Gastrocnemius medialis (tissue), 4 donors: ENCODE data around the gene SESTD1. TPM values are rescaled to one million over a fixed set of nuclear protein-coding genes. Genes with fewer than 3 reads are reported as not detected.
A peak's percentile ranks its signal among the peaks of the same experiment; 100 is the strongest.

Experiments
- ATAC-seq, 2 donors: fragments of 150-250 bp; one replicate each; pipeline ENCODE4 v1.9.1; 2016
- DNase-seq, 2 donors: peaks; one replicate each; pipeline ENCODE4 v3.0.0-alpha.2; 2019
- H3K27ac ChIP-seq, 4 donors: fragments of 200-600 bp; sonication (generic); 1 replicate in 1 of 4; 2 replicates in 3 of 4; pipeline ENCODE4 v1.5.1; 2016 to 2018; ENCODE audit warnings: mild to moderate bottlenecking in 2 of 4, moderate library complexity in 1 of 4
- H3K27me3 ChIP-seq, 3 donors: fragments of 200-600 bp; sonication (generic) in 2 of 3; 1 replicate in 1 of 3; 2 replicates in 2 of 3; pipeline versions ENCODE4 v1.5.1 to v1.6.0; 2016 to 2019; ENCODE audit warnings: mild to moderate bottlenecking in 1 of 3, moderate library complexity in 1 of 3
- H3K36me3 ChIP-seq, 2 donors: fragments of 200-600 bp; sonication (generic) in 1 of 2; one replicate each; pipeline ENCODE4 v1.5.1; 2017 to 2018
- H3K4me1 ChIP-seq, 2 donors: fragments of 200-600 bp; sonication (generic) in 1 of 2; one replicate each; pipeline ENCODE4 v1.5.1; 2016 to 2017; ENCODE audit warnings: mild to moderate bottlenecking in 2 of 2
- H3K4me3 ChIP-seq, 4 donors: fragments of 200-600 bp; sonication (generic) in 3 of 4; 1 replicate in 1 of 4; 2 replicates in 3 of 4; pipeline ENCODE4 v1.5.1; 2016 to 2019; ENCODE audit warnings: mild to moderate bottlenecking in 2 of 4
- H3K9me3 ChIP-seq, 3 donors: fragments of 200-600 bp; sonication (generic) in 2 of 3; 1 replicate in 1 of 3; 2 replicates in 2 of 3; pipeline ENCODE4 v1.5.1; 2016 to 2019
- CTCF ChIP-seq, 5 experiments: fragments of 450-650 bp in 3 of 5; fragments of 200-600 bp in 2 of 5; sonication (generic) in 2 of 5; IDR thresholded peaks in 4 of 5; conservative IDR thresholded peaks in 1 of 5; 1 replicate in 4 of 5; 2 replicates in 1 of 5; pipeline ENCODE4 v1.5.1; 2016 to 2019; ENCODE audit warnings: antibody characterized with exemption in 5 of 5, mild to moderate bottlenecking in 3 of 5, moderate library complexity in 3 of 5
- POLR2A ChIP-seq, 2 donors: fragments of 450-650 bp; IDR thresholded peaks; one replicate each; pipeline ENCODE4 v1.6.1; 2017; ENCODE audit warnings: antibody characterized with exemption in 2 of 2, mild to moderate bottlenecking in 2 of 2, moderate library complexity in 2 of 2
- in situ Hi-C, 4 donors: fragments of 200-750 bp; cut with MboI; loops; one replicate each; pipeline versions ENCODE4 v1.15.0 to v1.8.0; 2017; ENCODE audit warnings: low sequenced_read_pairs in 4 of 4
- intact Hi-C: fragments of 100-400 bp; cut with DNase I; formaldehyde crosslinking; loops from one replicate; pipeline ENCODE4 v1.15.1; 2023; ENCODE audit warnings: low total_unique reads
- total RNA-seq, 4 donors: library from RNA; depleted of rRNA; stranded (reverse); fragments of >200 nt; gene quantifications; one replicate each; pipeline versions ENCODE4 v1.1.0 to v1.2.3, GENCODE V29; 2016

The SESTD1 gene
- total RNA-seq, 4 donors from 2014 or later, result 4.1 to 11.0 (median 8.6) TPM

DNA sequence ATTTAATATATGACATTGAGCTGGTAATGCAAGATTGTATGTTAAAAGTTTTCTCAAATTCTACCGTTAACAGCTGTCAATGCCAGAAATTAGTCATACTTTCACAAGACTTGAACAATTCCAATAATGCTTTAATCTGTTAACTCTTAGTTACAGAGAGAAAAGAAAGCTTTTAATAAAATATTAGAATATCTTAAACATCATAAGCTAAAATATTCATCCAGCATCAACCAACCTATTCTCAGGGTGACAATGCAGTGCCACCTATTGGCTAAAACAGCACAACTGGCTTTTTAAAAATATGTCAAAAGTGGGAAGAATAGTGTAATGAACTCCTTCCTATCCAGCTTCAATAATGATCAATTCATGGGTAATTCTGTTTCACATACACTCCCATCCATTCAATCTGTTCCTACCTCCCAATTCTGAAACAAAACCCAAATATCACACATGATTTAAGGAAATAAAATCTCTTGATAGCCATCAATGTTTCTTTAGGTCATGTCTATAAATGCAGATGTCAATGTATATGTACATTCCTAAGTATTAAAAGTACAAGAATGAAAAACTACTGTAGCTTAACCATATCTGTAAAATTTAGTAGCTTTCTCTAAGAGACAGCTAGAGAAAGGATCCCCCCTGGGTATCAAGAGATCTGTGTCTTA lies 134.9 kb downstream of the SESTD1 start:
- in situ Hi-C loops, result no loop called here

DNA sequence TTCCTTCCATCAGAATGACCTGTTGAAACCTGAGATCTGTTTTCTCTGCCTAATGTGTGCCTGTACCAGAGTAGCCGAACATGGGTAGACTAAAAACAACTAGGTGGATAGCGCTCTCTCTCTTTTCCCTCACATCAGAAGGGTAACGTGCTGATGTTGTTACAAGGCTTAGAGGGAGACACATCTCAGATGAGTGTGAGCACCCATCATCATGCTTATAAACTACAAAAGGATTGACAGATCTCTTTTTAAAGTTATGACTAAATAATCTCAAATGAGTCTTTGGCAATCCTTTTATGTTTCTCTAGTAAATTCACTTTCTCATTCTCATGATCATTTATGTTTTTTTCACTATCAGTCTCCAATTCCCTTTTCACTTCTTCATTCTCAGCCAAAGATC lies 139.2 kb downstream of the SESTD1 start:
- no peak overlapping the region for H3K27ac ChIP-seq
- DNase-seq, result no peak
- H3K4me1 ChIP-seq, result no peaks in the 10 kb centered on the region
- intact Hi-C loops, result loop anchor here (10.0 kb wide), 1 partner anchor 211 kb away; no protein-coding TSS in a partner anchor
- no peaks in the 10 kb centered on the region for H3K9me3 ChIP-seq
- in situ Hi-C loops, result no loop called here
- no peaks in the 10 kb centered on the region for H3K27me3 ChIP-seq
- no peak overlapping the region for H3K4me3 ChIP-seq
- ATAC-seq, result no peak
- TF ChIP-seq POLR2A (IDR thresholded peaks at IDR 0.05) (no peak), CTCF (IDR thresholded peaks at IDR 0.05 in 4 of 5, conservative IDR thresholded peaks at IDR 0.05 in 1 of 5) (no peak)
- peaks cover 0 to 19% of the 10 kb centered on the region in 2 donors for H3K36me3 ChIP-seq

More for the DNA sequence above, 134.9 kb downstream of the SESTD1 start:
- Histone ChIP-seq H3K27ac (no peak overlapping the region), H3K4me3 (no peak overlapping the region), H3K9me3 (no peaks in the 10 kb centered on the region), H3K36me3 (no peaks in the 10 kb centered on the region), H3K4me1 (no peaks in the 10 kb centered on the region), H3K27me3 (no peaks in the 10 kb centered on the region)
- ATAC-seq (no peak), DNase-seq (no peak)
- TF ChIP-seq CTCF (IDR thresholded peaks at IDR 0.05 in 4 of 5, conservative IDR thresholded peaks at IDR 0.05 in 1 of 5) (peak in 3 of 5 experiments; percentile 15 to 60 (median 47)), POLR2A (IDR thresholded peaks at IDR 0.05) (no peak)
- intact Hi-C loops, result loop anchor here (10.0 kb wide), 1 partner anchor 215 kb away; no protein-coding TSS in a partner anchor

GRCh38 chr2:179124282-179124681 lies 140.3 kb downstream of the SESTD1 start:
- no peaks in the 10 kb centered on the region for H3K27me3 ChIP-seq
- intact Hi-C loops (loop anchor here (10.0 kb wide), 1 partner anchor 209 kb away; no protein-coding TSS in a partner anchor), in situ Hi-C loops (no loop called here)
- no peak overlapping the region for H3K27ac ChIP-seq
- no peaks in the 10 kb centered on the region for H3K9me3 ChIP-seq
- ATAC-seq, result no peak
- TF ChIP-seq POLR2A (IDR thresholded peaks at IDR 0.05), result no peak
- no peak for TF ChIP-seq CTCF (IDR thresholded peaks at IDR 0.05 in 4 of 5, conservative IDR thresholded peaks at IDR 0.05 in 1 of 5)
- no peak for DNase-seq
- H3K4me3 ChIP-seq, result no peak overlapping the region
- no peaks in the 10 kb centered on the region for H3K4me1 ChIP-seq
- H3K36me3 ChIP-seq, result peaks cover 0 to 22% of the 10 kb centered on the region in 2 donors

GRCh38 chr2:179123272-179123662 lies 141.4 kb downstream of the SESTD1 start:
- Histone ChIP-seq H3K4me3 (no peak overlapping the region), H3K27ac (no peak overlapping the region), H3K36me3 (peaks cover 0 to 26% of the 10 kb centered on the region in 2 donors), H3K9me3 (no peaks in the 10 kb centered on the region), H3K27me3 (no peaks in the 10 kb centered on the region), H3K4me1 (peaks cover 0 to 3% of the 10 kb centered on the region in 2 donors)
- in situ Hi-C loops (no loop called here), intact Hi-C loops (loop anchor here (10.0 kb wide), 1 partner anchor 208 kb away; no protein-coding TSS in a partner anchor)
- TF ChIP-seq POLR2A (IDR thresholded peaks at IDR 0.05) (no peak), CTCF (IDR thresholded peaks at IDR 0.05 in 4 of 5, conservative IDR thresholded peaks at IDR 0.05 in 1 of 5) (no peak)
- no peak for ATAC-seq
- DNase-seq, result no peak
